ENCODE results near the gene IL12RB2.

- TF ChIP-seq CTCF (IDR thresholded peaks at IDR 0.05) (no peak), POLR2A (IDR thresholded peaks at IDR 0.05) (no peak)
Measured at GRCh38 chr1:67431156-67431765, 123.6 kb downstream of the IL12RB2 start.

Measured in body of pancreas (tissue), 4 donors.